Endothelial cell (in vitro differentiated cells): ENCODE data around the gene FOXA2. TPM values are rescaled to one million over a fixed set of nuclear protein-coding genes. Genes with fewer than 3 reads are reported as not detected.

ENCODE experiments used
- DNase-seq: peaks from one replicate; pipeline ENCODE4 v3.0.0; 2021; ENCODE audit warnings: low spot score
- H3K27ac Mint-ChIP-seq: one replicate; pipeline ENCODE4 v1.8.0; 2021; ENCODE audit warnings: mixed read lengths, inconsistent platforms; ENCODE audit not compliant: unreplicated experiment
- H3K27me3 Mint-ChIP-seq: one replicate; pipeline ENCODE4 v1.8.0; 2021; ENCODE audit warnings: mild to moderate bottlenecking, moderate library complexity, mixed read lengths, inconsistent platforms; ENCODE audit not compliant: unreplicated experiment
- H3K36me3 Mint-ChIP-seq: one replicate; pipeline ENCODE4 v1.8.0; 2021; ENCODE audit warnings: mild to moderate bottlenecking, low read depth, mixed read lengths, inconsistent platforms; ENCODE audit not compliant: unreplicated experiment
- H3K4me1 Mint-ChIP-seq: one replicate; pipeline ENCODE4 v1.8.0; 2021; ENCODE audit warnings: mild to moderate bottlenecking, mixed read lengths, inconsistent platforms; ENCODE audit not compliant: unreplicated experiment
- H3K4me3 Mint-ChIP-seq: one replicate; pipeline ENCODE4 v1.8.0; 2021; ENCODE audit warnings: mild to moderate bottlenecking, mixed read lengths, inconsistent platforms; ENCODE audit not compliant: unreplicated experiment
- H3K9me3 Mint-ChIP-seq: one replicate; pipeline ENCODE4 v1.8.0; 2021; ENCODE audit warnings: mixed read lengths, inconsistent platforms; ENCODE audit not compliant: unreplicated experiment
- CTCF ChIP-seq: fragments of 200-600 bp; sonication (generic); IDR thresholded peaks from one replicate; pipeline ENCODE4 v1.5.0; 2021; ENCODE audit warnings: antibody characterized with exemption; ENCODE audit not compliant: unreplicated experiment
- total RNA-seq: library from RNA; stranded (reverse); fragmentation: NEBNext Ultra II Directional; extraction: Animal tissue kit (Norgen Biotek cat#: 25700); gene quantifications from one replicate; pipeline ENCODE4 v1.2.1, GENCODE V29; 2021; ENCODE audit not compliant: unreplicated experiment

The FOXA2 gene
- total RNA-seq, 1 donor from 2014 or later = 0.59 TPM

GRCh38 chr20:22575737-22576136 is 8.6 kb downstream of the FOXA2 start:
- Mint-ChIP-seq H3K4me1 (peaks cover 36% of the 10 kb centered on the region), H3K4me3 (no peak overlapping the region), H3K27me3 (peaks cover 48% of the 10 kb centered on the region), H3K36me3 (no peaks in the 10 kb centered on the region), H3K27ac (no peak overlapping the region), H3K9me3 (peaks cover 7% of the 10 kb centered on the region)
- TF ChIP-seq CTCF = no peak
- no peak for DNase-seq

DNA sequence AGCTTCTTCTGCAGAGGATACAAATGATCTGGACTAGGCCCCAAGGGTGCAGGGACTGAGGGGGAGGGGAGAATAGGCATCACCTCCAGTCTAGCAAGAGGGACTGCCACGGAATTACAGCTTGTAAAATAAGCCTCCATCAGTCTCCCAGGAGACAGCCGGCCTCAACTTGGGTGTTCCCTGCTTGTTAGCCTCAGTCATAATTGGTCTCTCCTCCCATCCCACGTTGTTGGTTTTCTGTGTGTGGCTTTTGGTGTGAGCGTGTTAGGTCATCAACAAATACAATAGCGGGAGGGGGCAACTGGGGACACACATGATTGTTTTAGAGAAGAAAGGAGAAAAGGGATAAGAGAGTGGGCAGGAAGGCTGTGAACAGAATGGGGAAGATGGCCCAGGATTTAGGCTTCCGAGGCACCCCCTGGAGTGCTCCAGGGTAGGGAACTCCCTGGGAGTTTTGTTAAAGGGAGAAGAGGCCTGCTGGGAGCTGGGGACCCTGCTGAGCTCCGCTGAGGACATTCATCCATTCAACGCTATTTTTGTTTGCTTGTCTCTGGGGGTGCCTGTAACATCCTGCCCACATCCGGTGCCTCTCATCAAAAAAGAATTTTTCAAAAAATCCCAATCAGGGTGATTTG is 9.2 kb downstream of the FOXA2 start:
- Mint-ChIP-seq H3K27me3 (peaks cover 46% of the 10 kb centered on the region), H3K9me3 (peaks cover 7% of the 10 kb centered on the region), H3K4me1 (peaks cover 36% of the 10 kb centered on the region), H3K36me3 (no peaks in the 10 kb centered on the region), H3K4me3 (no peak overlapping the region), H3K27ac (no peak overlapping the region)
- TF ChIP-seq CTCF = no peak
- no peak for DNase-seq

DNA sequence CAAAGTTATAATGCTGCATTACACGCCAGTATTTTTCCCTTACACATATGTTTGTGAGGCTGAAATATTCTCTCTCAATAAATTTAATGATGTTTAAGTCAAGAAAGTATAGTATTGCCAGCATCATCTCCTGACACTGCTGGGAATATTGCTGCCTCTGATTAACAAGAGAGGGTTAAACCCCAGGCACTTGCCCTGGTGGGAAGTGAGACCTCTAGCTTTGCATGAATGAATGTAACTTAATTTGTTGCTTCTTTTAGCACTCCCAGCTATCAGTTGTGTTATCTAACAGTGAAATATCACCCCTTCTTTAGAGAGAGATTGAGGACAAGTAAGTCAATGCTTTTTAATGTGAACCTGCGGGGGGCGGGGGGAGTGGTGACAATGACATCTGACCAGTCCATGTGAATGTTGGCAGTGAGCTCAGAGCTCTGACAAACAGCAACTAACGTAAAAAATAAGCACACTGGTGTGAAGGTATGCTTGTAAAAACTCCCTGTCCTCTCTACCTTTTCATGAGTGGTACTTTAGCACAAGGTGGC is 9.8 kb downstream of the FOXA2 start:
- no peak overlapping the region for H3K4me3 Mint-ChIP-seq
- H3K27me3 Mint-ChIP-seq = peaks cover 46% of the 10 kb centered on the region
- H3K36me3 Mint-ChIP-seq = no peaks in the 10 kb centered on the region
- no peak overlapping the region for H3K27ac Mint-ChIP-seq
- H3K9me3 Mint-ChIP-seq = peaks cover 7% of the 10 kb centered on the region
- no peak for DNase-seq
- no peak for TF ChIP-seq CTCF
- peaks cover 36% of the 10 kb centered on the region for H3K4me1 Mint-ChIP-seq

- no peak overlapping the region for H3K27ac Mint-ChIP-seq
- peaks cover 40% of the 10 kb centered on the region for H3K27me3 Mint-ChIP-seq
- peaks cover 7% of the 10 kb centered on the region for H3K9me3 Mint-ChIP-seq
- H3K4me1 Mint-ChIP-seq = peaks cover 37% of the 10 kb centered on the region
- H3K4me3 Mint-ChIP-seq = no peak overlapping the region
- H3K36me3 Mint-ChIP-seq = no peaks in the 10 kb centered on the region
- no peak for TF ChIP-seq CTCF
- no peak for DNase-seq
These were observed 11.9 kb downstream of the FOXA2 start for GRCh38 chr20:22572491-22572890.

- H3K4me3 Mint-ChIP-seq = no peak overlapping the region
- H3K9me3 Mint-ChIP-seq = peaks cover 7% of the 10 kb centered on the region
- no peak for TF ChIP-seq CTCF
- H3K4me1 Mint-ChIP-seq = peaks cover 34% of the 10 kb centered on the region
- H3K36me3 Mint-ChIP-seq = no peaks in the 10 kb centered on the region
- H3K27me3 Mint-ChIP-seq = peaks cover 38% of the 10 kb centered on the region
- no peak for DNase-seq
- no peak overlapping the region for H3K27ac Mint-ChIP-seq
These were observed 12.3 kb downstream of the FOXA2 start for GRCh38 chr20:22572023-22572422.
